HG03439 (cell line): ENCODE data around the gene TNFRSF25.

Experiments used
- ATAC-seq: cut with Tn5 transposase; IDR thresholded peaks from one replicate; pipeline ENCODE4 v1.9.1; 2021; ENCODE audit warnings: mild to moderate bottlenecking, moderate library complexity; ENCODE audit not compliant: unreplicated experiment

Gene TNFRSF25

GRCh38 chr1:6419804-6420453 lies 46.0 kb downstream of the TNFRSF25 start, which contains the start of gene HES2:
TSS of gene HES2 (minus strand) at chr1:6419919. CDS start at chr1:6419820, 99 bp downstream.
- ATAC-seq = no peak

- no peak for ATAC-seq
Observed at GRCh38 chr1:6419397-6419803, 46.6 kb downstream of the TNFRSF25 start.

- ATAC-seq = no peak
Observed at GRCh38 chr1:6418668-6419396, 47.1 kb downstream of the TNFRSF25 start.

GRCh38 chr1:6417961-6418667 lies 47.9 kb downstream of the TNFRSF25 start:
- ATAC-seq = no peak

- no peak for ATAC-seq
Observed at GRCh38 chr1:6416906-6417305, 49.1 kb downstream of the TNFRSF25 start.

- no peak for ATAC-seq
Observed at GRCh38 chr1:6416295-6416656, 49.7 kb downstream of the TNFRSF25 start.

GRCh38 chr1:6414881-6415626 lies 50.9 kb downstream of the TNFRSF25 start:
- no peak for ATAC-seq

GRCh38 chr1:6414443-6414844 lies 51.5 kb downstream of the TNFRSF25 start:
- no peak for ATAC-seq

GRCh38 chr1:6412896-6413295 lies 53.1 kb downstream of the TNFRSF25 start:
- no peak for ATAC-seq
